Measurements from ENCODE around the gene GOLGA6L7.

DNA sequence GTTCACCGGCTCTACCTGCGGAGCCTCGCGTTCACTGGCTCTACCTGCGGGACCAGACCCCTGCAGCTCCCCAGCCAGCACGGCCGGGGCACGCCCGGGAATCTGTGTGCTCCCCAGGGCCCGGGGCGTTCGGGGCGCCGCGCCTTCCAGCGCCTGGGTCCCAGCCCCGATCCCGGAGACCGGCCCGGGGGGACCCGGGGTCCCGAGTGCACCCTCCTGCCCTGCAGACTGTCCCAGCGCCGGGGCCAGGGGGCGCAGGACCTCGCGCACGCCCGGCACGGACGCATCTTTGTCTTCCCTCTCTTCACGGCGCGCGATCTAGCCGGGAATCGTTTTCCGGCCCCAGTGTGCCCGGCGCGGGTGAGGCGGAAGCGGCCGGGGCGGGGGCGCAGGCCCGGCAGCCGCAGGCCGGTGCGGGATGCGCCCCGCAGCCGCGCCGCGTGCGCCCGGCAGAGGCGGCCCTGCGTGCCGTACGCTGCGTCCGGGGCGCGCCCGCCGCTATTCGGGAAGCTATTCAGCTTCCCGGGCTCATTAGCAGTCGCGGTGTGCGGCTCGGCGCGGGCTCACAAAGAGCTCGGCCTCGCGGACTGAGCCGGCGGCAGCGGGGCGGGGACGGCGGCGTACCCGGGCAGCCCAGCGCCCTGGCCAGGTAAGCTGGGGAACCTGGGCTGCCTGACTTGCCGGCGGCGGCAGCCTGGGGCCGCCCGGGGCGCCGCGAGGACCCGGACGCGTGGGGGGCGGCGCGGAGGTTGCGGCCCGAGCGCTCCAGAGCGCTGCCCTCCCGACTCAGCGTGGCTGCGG is 37.4 kb upstream of the GOLGA6L7 start, which contains the start of gene APBA2:
- no peak for TF ChIP-seq POLR2A (IDR thresholded peaks at IDR 0.05)
- TF ChIP-seq, protein P1, sequence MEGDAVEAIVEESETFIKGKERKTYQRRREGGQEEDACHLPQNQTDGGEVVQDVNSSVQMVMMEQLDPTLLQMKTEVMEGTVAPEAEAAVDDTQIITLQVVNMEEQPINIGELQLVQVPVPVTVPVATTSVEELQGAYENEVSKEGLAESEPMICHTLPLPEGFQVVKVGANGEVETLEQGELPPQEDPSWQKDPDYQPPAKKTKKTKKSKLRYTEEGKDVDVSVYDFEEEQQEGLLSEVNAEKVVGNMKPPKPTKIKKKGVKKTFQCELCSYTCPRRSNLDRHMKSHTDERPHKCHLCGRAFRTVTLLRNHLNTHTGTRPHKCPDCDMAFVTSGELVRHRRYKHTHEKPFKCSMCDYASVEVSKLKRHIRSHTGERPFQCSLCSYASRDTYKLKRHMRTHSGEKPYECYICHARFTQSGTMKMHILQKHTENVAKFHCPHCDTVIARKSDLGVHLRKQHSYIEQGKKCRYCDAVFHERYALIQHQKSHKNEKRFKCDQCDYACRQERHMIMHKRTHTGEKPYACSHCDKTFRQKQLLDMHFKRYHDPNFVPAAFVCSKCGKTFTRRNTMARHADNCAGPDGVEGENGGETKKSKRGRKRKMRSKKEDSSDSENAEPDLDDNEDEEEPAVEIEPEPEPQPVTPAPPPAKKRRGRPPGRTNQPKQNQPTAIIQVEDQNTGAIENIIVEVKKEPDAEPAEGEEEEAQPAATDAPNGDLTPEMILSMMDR (IDR thresholded peaks at IDR 0.05): no peak

All from heart left ventricle (tissue), 13 donors.